Measurements from ENCODE around the gene DDX47. TPM values are rescaled to one million over a fixed set of nuclear protein-coding genes. Genes with fewer than 3 reads are reported as not detected.
"Not testable (repeated sequence)": the region's sequence is repeated elsewhere in the genome, so short reads cannot be mapped to it uniquely, and the experiment has no call there.

Gene DDX47
- total RNA-seq, 1 donor from 2014 or later = 25.5 TPM

GRCh38 chr12:12794686-12795085 is 18.5 kb upstream of the DDX47 start:
- intact Hi-C loops (cut with DNase I) = no loop called here
- DNase-seq (ENCODE audit: low spot score) = no peak

- DNase-seq (ENCODE audit: low spot score) = no peak
- intact Hi-C loops (cut with DNase I) = no loop called here
Measured at GRCh38 chr12:12796171-12796570, 17.0 kb upstream of the DDX47 start.

- intact Hi-C loops (cut with DNase I) = no loop called here
Measured at GRCh38 chr12:12796928-12797793, 16.0 kb upstream of the DDX47 start.

DNA sequence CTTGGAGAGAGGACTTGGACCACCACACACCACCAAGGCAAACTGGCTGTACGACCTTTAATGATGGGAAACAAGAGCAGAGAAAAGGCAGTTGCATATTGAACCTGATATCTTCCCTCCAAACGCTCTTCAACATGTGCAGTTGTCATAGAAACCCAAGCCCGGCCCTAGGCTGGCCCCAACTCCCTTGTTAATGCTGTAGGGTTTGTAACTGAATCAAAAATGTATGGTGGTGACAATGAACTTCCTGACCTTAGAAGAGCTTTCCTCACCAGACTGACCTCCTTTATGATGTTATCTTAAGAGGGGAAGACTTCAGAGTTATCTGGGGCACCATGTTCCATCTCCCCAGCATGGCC is 15.4 kb upstream of the DDX47 start:
- intact Hi-C loops (cut with DNase I) = no loop called here
- DNase-seq (ENCODE audit: low spot score) = no peak

More at GRCh38 chr12:12796928-12797793, 16.0 kb upstream of the DDX47 start:
- DNase-seq (ENCODE audit: low spot score) = no peak

GRCh38 chr12:12798480-12798879 is 14.7 kb upstream of the DDX47 start:
- intact Hi-C loops (cut with DNase I) = no loop called here
- DNase-seq (ENCODE audit: low spot score) = no peak

DNA sequence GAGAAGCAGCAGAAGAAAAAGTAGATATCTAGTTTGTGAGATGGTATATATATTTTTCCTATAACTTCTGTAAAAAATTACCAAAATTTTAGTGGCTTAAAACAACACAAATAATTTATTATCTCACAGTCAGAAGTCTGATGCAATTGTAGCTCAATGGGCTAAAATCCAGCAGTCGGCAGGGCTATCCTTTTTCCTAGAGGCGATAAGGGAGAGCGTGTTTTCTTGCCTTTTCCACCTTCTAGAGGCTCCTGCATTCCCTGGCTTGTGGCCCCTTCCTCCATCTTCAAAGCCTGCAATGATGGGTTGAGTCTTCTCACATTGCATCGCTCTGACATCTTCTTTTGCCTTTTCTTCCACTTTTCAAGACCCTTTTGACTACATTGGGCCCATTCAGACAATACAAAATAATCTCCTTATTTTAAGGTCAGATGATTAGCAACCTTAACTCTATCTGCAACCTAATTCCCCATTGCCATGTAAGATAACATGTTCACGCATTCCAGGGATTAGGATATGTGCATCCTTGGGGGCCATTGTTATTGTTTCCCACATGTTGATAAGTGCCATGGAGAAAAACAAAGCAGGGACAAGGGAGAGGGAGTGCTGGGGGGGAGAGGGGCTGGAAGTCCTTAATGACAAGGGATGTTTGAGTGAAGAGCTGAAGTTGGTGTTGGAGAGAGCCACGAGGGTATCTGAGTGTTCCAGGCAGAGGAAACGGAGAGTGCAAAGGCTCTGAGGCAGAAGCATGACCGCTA is 13.8 kb upstream of the DDX47 start:
- intact Hi-C loops (cut with DNase I) = no loop called here
- DNase-seq (ENCODE audit: low spot score) = no peak

DNA sequence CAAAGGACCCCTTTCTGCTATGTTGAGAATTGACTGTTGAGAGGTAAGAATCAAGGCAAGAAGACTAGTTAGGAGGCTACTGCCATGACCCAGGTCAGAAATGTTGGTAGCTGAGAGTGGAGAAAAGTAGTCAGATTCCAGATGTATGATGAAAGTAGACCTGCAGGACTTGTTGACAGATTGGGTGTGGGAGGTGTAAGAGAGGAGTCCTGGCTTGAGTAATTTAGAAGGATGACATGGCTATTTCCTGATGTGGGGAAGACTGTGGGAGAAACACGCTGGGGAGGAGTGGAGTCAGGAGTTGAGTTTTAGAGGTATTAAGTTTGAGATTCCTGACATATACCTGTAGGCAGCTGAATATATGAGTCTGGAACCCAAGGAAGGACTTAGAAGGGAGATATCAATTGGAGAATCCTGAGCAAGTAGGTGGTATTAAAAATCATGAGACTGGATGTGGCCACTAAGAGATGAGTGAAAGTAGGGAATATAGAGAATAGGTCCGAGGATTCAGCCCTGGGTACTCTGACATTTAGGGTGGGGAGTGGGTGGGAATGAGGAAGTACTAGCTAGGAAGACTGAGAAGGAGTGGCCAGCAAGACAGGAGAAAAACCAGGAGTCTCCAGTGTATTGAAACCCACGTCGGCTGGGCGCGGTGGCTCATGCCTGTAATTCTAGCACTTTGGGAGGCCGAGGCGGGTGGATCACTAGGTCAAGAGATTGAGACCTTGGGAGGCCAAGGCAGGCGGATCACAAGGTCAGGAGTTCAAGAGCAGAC is 12.6 kb upstream of the DDX47 start:
- DNase-seq (ENCODE audit: low spot score) = no peak
- intact Hi-C loops (cut with DNase I) = no loop called here

- DNase-seq (ENCODE audit: low spot score); intact Hi-C loops (cut with DNase I): not testable (repeated sequence)
Measured at GRCh38 chr12:12801656-12802055, 11.5 kb upstream of the DDX47 start.

GRCh38 chr12:12803186-12803585 is 10.0 kb upstream of the DDX47 start:
- intact Hi-C loops (cut with DNase I) = no loop called here
- no peak for DNase-seq (ENCODE audit: low spot score)

- no peak for DNase-seq (ENCODE audit: low spot score)
- intact Hi-C loops (cut with DNase I) = no loop called here
Measured at GRCh38 chr12:12804011-12804410, 9.1 kb upstream of the DDX47 start.

DNA sequence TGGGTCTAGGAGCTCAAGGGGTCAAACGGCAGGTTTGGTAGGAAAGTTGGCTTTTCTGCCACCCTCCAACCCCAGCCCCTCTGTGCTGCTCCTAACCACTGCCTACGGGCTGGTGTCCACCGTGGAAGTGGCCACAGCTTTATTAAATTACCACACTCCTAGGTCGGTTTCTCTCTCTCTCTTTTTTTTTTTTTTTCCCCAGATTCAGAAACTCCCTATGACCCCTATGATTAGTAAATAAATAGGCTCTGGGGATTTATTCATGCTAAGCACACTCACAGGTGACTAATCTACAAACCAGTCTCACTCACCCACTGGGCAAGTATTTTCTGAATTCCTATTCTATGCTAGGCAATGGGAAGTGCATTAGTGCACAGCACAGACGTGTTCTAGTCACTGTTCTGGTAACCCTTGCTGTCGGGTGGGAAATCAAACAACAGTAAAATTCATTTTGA is 8.7 kb upstream of the DDX47 start:
- intact Hi-C loops (cut with DNase I) = no loop called here
- DNase-seq (ENCODE audit: low spot score) = no peak

DNA sequence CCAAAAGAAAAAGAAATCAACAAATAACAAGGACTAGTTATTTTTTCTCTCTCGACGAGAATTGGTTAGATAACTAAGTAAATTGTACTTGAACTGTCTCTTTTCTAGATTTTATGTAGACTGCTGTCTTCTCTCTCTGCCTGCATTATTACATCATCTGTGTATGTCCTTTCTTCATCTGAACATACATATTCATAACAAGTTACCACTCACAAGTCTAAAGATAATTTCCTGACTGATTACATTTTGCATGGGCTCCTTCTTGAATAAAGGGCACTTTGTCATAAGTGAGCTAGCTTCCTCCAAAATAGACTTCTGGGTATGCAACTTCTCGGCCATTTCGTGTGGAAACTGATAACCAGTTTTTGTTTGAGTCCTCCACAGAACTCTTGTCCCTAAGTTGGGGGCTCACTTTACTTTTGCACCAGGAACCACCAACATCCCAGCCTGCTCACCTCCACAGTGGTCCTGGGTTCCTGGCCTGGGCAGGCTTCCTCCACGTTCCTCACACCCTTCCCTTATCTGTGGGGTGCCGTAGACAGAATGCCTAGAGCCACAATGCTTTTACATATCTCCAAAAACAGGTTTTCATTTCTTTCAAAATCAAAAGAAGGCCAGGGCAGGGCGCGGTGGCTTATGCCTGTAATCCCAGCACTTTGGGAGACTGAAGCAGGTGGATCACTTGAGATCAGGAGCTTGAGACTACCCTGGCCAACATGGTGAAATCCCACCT is 6.2 kb upstream of the DDX47 start:
- intact Hi-C loops (cut with DNase I) = no loop called here
- DNase-seq (ENCODE audit: low spot score) = no peak

DNA sequence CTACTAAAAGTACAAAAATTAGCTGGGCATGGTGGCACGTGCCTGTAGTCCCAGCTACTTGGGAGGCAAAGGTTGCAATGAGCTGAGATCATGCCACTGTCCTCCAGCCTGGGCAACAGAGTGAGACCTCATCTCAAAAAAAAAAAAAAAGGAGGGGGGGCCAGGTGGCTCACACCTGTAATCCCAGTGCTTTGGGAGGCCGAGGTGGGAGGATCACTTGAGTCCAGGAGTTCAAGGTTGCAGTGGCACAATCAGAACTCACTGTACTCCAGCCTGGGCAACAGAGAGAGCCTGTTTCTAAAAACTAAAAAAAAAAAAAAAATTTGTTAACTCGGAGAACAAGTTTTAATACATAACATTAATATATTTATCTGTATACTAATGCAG is 5.6 kb upstream of the DDX47 start:
- intact Hi-C loops (cut with DNase I); DNase-seq (ENCODE audit: low spot score): not testable (repeated sequence)

DNA sequence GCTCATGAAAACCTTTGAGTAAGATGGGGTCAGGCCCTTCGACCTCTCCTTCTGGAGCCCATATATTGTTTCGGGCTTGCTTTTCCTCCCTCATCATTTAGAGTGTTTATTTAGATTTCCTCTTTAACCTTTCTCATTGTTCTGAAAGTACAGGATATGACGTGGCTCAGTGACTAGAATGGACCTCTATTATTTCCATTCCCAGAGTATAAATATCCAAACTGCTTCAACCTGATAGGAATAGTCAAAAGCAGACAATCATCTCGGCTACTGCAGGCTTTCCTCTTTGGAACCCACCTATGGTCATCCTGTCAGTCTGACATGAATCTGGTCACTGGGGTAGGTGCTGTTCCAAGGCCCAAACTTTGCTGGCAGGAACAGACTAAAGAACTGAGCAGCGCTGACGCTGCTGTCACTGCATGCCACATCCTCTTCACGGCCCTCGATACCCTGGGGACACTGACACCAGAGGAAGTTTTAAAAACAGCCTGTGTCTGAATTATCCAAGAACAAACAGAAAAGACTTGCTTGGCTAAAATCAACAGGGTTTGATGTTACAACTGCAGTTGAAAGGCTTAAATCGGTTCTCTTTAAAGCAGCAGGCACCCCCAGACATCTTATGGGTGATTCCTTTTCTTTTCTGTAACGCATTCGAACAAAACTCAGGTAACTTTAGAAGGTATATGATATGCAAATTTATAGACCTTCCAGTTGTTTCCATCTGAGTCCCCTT is 5.0 kb upstream of the DDX47 start:
- DNase-seq (ENCODE audit: low spot score) = peak; percentile 77
- intact Hi-C loops (cut with DNase I) = loop anchor here (1.0 kb wide), 1 partner anchor 21 kb away; no protein-coding TSS in a partner anchor

- intact Hi-C loops (cut with DNase I) = loop anchor here (10.0 kb wide), 2 partner anchors 184 to 394 kb away; no protein-coding TSS in a partner anchor
- DNase-seq (ENCODE audit: low spot score) = no peak
Measured at GRCh38 chr12:12810553-12811021, 2.6 kb upstream of the DDX47 start.

DNA sequence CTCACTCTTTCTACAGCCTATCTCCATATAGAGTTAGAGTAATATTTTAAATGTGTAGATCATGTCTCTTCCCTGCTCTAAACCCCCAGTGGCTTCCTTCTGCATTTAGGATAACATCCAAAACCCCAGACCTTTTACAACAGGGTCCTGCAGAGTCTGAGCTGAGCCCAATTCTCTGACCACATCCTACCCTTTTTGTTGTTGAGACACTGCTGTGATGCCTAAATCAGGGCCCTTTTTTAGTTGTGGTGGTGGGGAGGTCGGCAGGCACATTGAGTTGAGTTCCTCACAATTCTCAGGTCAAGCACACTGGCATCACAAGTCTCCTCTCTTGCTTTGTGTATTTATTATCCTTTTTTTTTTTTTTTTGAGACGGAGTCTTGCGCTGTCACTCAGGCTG is 1.8 kb upstream of the DDX47 start:
- intact Hi-C loops (cut with DNase I) = loop anchor here (10.0 kb wide), 2 partner anchors 183 to 393 kb away; no protein-coding TSS in a partner anchor
- no peak for DNase-seq (ENCODE audit: low spot score)

- intact Hi-C loops (cut with DNase I) = loop anchor here (10.0 kb wide), 2 partner anchors 183 to 393 kb away; no protein-coding TSS in a partner anchor
- DNase-seq (ENCODE audit: low spot score) = no peak
Measured at GRCh38 chr12:12812174-12812573, 972 bp upstream of the DDX47 start.

- intact Hi-C loops (cut with DNase I) = loop anchor here (10.0 kb wide), 2 partner anchors 182 to 392 kb away; no protein-coding TSS in a partner anchor
- DNase-seq (ENCODE audit: low spot score) = no peak
Measured at GRCh38 chr12:12812618-12813119, 477 bp upstream of the DDX47 start.
